ENCODE data around the gene CAD.

CAD gene

DNA sequence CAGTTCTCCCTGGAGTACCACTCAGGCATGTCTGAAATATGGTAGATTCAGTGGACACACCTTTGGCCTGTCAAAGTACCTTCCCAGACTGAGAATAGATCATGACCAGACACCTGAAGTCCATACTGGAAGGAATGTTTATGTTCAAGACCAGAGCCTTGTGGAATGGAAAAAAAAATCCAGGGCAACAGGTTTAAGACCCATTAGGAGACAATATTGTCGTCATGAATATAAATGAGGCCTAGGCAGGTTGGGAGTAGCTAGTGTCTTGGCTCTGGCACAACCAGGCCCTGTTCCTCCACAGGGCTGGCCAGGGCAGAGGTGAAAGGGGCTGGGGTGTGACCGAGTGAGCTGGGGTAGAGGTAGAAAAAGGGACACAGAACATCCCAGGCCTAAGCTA lies 18.5 kb upstream of the CAD start:
- DNase-seq (ENCODE audit: low spot score): no peak

DNA sequence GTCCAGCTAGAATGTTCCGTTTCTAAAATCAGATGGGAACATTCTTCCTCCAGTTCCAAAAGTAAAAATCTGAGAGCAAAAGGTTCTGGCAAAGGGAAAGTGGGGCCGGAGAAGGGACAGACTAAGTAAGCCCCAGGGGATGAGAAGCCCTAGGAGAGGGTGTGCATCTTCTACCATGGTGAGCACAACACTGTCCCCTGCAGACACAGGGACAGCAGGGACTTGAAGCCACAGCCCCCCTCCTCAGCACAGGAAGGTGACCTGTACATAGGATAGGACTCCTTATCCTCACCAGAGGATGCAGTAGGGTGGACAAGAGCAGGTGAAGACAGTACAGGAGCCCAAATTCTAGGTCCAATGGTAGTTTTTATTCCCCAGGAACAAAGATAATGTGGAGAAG lies 17.9 kb upstream of the CAD start:
- no peak for DNase-seq (ENCODE audit: low spot score)

DNA sequence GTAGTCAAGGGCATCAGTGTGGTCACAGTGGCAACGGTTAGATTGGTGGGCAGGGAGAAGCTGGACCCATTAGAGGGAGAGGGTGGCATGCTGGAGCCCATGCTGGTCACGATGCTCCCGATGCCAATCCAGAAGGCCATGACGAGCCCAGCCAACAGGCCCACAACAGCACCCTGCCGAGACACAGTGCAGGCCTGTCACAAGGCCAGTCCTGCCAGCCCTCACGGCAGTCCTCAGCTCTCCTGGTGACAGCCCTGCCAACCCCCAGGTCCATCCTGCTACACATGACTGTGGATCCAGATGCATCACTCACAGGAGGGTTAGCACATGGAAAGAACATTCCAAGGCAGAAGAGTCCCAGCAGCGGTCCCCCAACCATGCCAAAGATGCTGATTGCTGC lies 15.5 kb upstream of the CAD start:
- DNase-seq (ENCODE audit: low spot score): no peak

DNA sequence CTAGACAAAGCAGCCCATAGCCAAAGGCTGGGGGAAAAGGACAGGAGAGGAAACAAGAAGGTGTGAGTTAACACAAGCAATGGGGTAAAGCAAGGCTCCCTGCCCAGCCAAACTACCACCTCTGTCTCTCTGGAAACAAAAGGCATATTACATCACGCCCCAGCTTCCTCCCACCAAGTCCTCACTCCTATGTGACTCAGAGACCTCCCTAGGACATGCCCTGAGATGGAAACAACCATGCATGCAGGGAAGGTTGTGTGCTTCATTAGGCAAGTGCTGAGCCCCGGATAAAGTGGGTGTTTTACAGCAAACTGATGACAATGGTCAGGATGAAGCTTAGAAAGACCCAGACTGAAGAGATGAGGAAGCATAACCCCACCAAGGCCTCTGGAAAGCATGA lies 14.3 kb upstream of the CAD start:
- no peak for DNase-seq (ENCODE audit: low spot score)

DNA sequence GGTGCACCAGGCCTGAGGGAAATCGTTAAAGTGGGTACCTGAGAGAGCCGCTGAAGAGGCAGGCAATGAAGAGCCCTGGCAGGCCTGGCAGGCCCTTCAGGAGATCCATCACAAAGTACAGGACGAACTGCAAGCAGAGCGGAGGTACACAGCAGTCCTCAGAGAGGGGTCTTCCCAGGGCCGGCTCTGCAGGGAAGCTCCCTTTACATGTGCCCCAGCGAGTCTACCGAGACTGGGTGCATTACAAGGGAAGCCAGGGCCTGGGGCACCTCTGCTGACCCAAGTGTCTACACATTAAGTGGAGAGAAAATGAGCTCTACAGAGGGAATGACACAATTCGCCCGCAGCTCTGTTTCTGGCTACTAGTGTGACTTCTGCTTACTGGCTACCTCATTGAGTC lies 13.4 kb upstream of the CAD start:
- no peak for DNase-seq (ENCODE audit: low spot score)

DNA sequence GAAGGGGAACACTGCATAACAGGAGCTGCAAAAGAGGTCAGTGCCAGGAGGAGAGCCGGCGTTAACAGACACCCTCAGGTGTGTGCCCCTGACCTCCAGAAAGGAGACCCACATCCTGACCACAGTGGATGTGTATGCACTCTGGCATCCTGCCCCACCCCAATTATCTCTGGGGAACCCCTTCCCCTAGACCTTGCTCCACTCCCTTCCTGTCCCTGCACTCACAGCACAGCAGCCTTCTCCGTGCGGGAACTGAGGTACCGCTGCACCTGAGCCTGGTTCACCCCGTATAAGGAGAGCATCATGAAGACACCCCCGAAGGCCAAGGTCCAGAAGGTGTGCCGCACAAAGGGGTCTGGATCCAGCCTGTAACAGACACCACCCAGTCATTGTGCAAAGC lies 12.6 kb upstream of the CAD start:
- DNase-seq (ENCODE audit: low spot score): no peak

DNA sequence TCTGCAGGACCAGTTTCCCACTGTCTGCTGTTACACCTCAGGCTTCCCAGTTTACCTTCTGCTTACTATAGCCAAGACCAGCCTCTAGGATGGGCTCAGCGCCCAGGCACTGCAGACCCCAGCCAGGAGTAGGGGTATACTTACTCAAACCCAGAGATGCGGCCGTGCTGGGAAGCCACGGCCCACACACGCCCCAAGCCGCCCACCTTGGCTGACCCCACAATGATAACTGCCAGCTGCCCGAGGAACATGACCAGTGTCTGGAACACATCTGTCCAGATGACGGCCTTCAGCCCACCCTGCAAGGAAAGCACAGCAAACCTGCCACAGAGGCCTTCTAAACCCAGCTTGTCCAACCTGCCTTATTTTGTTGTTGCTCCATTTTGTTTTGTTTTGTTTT lies 12.0 kb upstream of the CAD start:
- DNase-seq (ENCODE audit: low spot score): no peak

DNA sequence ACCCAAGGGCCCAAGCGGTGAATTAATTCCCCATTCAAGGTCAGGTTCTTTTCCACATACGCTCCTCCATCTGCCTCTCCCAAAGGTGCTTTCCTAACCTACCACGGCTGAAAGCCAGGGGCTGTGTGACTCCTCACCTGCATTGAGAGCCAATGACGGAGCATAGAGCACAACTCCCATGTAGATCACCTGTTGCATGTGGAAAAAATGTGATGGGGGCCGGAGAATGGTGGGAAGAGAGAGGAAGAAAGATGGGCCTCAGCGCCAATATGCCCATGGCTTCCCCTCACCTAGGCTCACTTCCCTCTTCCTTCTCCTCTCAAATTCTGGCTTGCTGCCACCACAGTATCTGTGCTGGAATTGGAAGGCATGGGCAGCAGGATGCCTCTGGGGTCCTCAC lies 10.8 kb upstream of the CAD start:
- no peak for DNase-seq (ENCODE audit: low spot score)

DNA sequence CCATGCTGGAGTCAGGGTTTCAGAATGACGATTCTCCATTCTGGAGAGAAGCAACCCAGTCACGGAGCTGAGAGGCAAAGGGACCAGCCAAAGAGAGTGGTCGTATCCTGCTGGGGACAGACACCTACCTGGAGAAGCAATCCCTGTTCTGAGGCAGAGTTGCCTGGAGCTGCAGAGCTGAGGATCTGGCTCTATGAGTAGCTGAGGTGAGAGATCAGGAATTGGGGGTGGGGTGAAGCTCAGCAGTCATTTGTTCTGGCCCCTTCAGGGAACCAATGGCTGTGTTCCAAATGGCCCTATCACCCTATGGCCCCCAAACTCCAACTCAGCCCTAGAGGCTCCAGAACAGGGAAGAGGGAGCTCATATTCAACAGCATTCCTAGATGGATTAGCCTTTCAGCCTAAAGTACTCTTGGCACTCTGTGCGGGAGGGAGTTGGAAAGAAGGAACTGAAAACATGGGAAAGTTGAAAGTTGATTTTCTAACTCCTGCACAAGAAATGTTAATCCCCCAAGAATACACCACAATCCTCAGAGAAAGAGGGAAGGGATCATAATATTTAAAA lies 8.6 kb upstream of the CAD start:
- no peak for DNase-seq (ENCODE audit: low spot score)

DNA sequence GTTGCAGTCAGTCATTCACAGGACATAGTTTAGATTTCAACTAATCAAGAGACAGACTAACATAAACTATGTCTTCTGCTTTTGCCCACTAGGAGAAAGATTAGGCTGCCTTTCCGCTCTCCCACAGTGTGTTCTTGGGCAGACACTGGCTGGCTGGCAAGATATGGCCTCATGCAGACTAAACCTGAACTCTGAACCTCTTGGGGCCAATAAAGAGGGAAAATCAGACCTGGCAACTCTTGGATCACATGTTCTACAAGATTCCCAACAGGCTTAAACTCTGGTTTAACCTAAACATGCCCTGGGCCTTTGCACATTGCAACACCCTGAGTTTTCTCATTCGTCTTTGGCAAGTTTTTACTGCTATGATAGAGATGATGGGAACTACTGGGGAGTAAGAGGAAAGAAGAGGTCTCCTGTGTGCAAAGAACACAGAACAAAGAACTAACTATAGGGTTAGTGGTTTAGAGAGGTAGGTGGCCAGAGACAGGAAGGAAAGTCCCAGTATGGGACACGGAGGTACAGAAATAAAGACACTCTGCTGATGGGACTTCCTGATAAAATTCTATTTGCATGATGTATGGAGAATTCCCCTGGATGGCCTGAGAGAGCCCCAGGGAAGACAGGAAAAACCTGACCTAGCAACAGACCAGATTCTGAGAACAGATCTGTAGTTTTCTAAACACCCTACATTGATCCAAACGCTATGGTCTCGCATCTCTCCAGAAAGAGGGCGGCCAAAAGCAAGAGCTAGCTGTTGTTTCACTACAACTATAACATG lies 7.4 kb upstream of the CAD start:
- DNase-seq (ENCODE audit: low spot score): no peak

DNA sequence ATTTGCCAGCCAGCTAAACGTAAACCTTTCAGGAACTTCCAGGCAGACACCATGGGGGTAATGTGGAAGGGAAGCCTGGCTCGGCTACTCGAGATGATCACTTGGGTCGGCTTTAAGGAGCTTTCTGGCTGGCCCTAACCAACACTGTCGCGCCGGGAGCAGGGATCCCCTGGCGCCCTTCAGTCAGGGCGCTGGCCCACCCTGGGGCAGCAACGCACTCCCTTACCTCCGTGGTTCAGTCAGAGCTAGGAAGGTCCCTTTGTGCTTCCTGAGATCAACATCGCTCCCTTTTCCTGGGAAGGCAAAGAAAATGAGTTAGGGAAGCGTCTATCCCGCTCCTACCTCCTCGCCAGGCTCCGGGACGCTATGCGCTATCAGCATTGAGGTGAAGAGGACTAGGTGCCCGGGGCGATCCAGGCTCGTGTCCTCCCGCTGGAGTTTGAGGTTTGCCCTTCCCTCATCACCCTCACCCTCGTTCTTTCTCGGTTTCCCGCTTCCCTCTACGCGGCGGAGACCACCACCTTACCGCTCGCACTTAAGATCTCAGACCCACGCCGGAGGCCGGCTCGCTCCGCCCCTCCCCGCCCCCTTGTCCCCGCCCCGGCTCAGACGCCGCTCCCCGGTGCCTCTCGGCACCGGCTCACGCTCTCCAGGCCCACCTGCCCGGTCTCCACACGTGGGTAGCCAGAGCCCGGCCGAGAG lies 5.8 kb upstream of the CAD start:
- no peak for DNase-seq (ENCODE audit: low spot score)

DNA sequence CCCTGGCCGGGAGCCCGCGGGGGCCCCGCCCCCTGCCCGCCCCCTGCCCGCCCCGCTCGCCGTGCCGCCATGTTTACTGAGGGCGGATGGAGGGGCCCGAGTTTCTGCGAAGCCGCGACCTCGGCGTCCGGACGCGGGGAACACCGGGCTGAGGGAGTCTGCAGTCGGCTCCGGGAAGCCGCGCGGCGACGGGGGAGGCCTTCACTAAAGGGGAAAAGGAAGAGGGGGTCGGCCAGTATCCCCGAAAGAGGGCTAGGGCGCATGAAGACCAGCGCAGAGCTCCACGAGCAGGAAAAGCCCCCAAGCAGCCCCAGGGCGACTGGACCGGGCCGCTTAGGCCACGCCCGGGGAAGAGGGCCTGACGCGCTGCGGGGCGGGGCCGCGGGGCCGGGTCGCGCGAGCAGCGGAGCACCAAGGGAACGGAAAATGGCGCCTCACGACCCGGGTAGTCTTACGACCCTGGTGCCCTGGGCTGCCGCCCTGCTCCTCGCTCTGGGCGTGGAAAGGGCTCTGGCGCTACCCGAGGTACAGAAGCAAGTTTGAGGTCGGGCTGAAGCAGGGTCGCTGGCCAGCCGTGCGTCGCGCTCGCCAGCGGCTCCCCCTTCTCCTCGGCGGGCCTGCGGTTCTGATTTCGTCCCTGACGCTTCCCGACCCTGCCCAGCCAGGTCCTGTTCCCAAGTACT lies 5.1 kb upstream of the CAD start, which contains the start of the genes ATRAID and SLC5A6:
ATRAID (plus strand) TSS at position 99 of the 683 bp plus-strand sequence; CDS start at position 427, 328 bp downstream.
SLC5A6 (minus strand) TSS at position 326 of the 683 bp plus-strand sequence. CDS start 4,618 bp downstream, outside the sequence.
- peak; percentile 85 for DNase-seq (ENCODE audit: low spot score)

DNA sequence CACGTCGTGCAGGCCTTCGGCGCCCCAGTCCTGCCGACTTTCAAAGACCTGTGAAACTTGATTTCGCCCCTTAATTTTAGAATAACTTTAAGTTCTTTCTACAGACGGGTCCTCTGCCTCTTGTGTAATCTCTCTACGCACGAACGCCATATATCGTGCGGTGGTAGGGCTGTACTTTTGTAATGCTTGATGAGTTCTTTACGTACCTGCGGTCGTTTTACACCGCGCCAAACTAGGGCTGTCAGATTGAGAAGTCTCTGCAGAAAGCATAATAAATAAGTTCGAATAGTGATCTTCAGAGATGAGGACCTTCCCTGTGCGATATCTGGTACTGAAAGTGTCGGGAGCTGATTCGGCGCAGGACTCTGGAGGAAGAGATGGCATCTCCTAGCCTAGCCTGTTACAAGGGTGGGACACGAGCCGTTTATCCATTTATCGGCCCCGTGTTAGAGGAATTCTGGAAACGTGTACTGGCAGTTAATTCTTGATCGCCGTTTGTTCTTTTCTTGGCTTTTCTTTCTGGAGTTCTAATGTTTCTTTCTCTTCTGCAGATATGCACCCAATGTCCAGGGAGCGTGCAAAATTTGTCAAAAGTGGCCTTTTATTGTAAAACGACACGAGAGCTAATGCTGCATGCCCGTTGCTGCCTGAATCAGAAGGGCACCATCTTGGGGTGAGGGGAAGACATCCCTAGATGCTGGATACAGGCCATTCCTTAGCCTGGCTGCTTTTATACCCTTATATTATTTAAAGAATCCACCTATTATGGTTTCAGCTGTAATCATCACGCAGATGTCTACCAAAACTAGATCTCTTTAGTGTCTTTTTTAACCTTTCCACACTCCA lies 4.3 kb upstream of the CAD start:
- peak; percentile 40 for DNase-seq (ENCODE audit: low spot score)

DNA sequence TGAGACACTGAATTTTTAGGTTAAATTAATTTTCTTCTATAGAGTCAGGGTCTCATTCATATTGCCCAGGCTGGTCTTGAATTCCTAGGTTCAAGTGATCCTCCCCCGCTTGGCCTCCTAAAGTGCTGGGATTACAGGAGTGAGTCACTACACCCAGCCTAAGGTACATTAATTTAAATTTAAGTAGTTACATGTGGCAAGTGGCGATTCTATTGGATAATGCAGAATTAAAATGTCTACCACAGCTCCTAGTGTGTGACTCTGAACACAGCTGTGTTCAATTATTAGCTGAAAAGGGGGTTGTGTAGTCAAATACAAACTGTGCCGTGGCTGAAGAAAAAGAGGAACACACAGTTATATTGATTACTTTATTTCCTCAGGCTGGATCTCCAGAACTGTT lies 2.2 kb upstream of the CAD start:
- DNase-seq (ENCODE audit: low spot score): no peak

DNA sequence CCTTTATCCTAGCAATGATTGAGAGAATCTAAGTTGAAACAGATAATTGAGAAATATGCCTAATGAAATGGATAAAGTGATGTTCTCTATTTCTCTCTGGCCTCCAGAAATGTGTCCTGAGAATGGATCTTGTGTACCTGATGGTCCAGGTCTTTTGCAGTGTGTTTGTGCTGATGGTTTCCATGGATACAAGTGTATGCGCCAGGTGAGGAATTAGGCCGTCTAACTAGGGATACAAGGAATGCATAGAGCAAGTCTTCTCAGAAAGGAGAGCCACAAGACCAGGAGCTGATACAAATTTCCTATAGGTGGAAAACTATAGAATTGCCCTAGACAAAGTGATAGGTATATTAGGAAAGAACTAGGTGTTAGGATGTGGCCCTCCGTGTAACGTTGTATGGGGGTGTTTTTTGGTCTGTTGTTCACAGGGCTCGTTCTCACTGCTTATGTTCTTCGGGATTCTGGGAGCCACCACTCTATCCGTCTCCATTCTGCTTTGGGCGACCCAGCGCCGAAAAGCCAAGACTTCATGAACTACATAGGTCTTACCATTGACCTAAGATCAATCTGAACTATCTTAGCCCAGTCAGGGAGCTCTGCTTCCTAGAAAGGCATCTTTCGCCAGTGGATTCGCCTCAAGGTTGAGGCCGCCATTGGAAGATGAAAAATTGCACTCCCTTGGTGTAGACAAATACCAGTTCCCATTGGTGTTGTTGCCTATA lies 592 bp upstream of the CAD start:
- DNase-seq (ENCODE audit: low spot score): no peak

DNA sequence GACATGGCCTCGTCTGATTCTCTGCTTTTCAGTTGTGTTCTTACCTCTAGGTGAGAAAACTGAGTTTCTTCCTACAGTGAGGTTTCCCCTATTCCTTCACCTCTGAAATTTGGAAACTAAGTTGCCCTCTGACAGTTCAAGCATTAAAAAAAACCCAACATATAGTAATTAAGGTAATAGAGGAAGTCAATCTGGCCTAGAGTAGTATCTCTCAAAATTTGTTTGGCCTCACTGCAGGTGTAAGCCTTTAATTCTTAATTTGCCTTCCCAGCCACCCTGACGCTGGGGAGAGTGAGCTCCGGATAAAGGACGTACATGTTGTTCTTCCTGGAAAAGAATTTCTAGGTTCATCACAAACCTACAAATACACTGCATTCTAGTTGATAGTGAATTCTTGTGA lies 1.4 kb downstream of the CAD start:
- DNase-seq (ENCODE audit: low spot score): no peak

DNA sequence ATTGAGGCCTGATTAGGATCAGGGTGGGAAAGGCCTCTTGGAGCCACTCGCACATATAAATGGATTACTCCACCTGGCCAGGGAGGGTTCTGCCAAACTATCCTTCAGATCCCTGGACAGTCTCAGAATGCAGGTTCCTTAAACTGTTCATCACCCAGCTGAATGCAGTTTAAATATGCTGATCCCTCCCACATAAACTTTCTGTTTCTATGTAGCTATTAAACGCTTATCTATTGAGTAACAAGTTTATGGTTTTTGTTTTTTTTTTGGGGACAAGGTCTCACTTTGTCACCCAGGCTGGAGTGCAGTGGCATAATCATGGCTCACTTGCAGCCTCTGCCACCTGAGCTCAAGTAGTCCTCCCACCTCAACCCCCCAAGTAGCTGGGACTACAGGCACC lies 1.9 kb downstream of the CAD start:
- DNase-seq (ENCODE audit: low spot score): no peak

DNA sequence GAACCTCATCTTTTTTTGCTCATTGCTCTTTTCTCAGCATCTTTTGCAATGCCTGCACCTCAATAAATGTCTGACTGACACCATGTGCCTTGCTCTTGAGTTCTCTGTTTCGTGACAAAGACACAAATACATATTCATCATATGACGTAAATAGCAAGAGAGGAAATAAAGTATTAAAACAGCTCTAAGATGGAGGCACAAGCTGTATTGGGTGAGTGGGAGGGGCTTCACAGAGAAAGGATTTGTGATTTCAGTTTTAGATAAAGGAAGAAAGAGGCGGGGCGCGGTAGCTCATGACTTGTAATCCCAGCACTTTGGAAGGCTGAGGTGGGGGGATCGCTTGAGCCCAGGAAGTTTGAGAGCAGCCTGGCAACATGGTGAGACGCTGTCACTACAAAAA lies 2.9 kb downstream of the CAD start:
- DNase-seq (ENCODE audit: low spot score): no peak

DNA sequence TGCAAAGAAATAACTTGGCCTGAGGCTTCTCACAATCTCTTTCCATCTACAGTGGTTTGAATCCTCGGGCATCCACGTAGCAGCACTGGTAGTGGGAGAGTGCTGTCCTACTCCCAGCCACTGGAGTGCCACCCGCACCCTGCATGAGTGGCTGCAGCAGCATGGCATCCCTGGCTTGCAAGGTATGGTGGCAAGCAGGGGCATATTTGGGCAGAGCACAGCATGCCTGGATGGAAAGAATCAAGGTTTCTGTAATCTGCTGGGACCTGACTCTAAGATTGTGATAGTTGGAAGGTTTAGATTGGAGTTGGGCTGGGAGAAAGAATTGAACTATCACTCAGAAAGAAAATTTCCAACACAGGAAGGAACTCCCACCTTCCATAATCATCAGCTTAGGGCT lies 4.0 kb downstream of the CAD start:
- no peak for DNase-seq (ENCODE audit: low spot score)

DNA sequence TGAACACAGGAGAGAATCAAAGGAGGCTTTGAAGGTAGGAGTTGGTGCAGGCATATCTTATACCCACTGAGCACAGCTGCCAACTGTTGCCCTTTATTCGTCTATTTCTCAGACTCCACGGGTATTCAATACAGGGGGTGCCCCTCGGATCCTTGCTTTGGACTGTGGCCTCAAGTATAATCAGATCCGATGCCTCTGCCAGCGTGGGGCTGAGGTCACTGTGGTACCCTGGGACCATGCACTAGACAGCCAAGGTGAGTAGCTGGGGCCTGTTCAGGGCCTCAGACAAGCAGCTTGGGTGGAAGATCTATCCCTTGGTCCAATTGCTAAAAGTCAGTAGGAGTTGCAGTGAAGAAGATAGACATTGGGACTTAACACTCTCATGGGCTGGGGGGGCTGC lies 5.2 kb downstream of the CAD start:
- no peak for DNase-seq (ENCODE audit: low spot score)

DNA sequence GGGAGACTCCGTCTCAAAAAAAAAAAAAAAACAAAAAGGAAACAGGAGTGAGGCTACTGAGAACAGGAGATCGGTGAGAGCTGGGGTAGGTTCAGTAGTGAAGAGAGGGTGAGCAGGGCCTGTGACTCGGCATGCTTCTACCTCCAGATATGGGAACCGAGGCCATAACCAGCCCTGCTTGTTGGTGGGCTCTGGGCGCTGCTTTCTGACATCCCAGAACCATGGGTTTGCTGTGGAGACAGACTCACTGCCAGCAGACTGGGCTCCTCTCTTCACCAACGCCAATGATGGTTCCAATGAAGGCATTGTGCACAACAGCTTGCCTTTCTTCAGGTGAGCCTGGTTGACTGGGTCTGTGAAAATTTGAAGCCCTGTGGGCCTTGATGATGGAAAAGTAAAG lies 6.2 kb downstream of the CAD start:
- DNase-seq (ENCODE audit: low spot score): no peak
